H1 (cell line): ENCODE results near the gene TCF7L2. TPM values are rescaled to one million over a fixed set of nuclear protein-coding genes. Genes with fewer than 3 reads are reported as not detected.
A peak's percentile ranks its signal among the peaks of the same experiment; 100 is the strongest.

Source experiments
- CTCF ChIA-PET: fragments of 300-600 bp; sonication (Branson Sonifier 250); formaldehyde crosslinking; loops from one replicate; lab custom pipeline; 2021; ENCODE audit not compliant: partially characterized antibody; lab: Charles Lee
- POLR2A ChIA-PET: fragments of 300-600 bp; sonication (Branson Sonifier 250); formaldehyde crosslinking; loops from one replicate; lab custom pipeline; 2021; ENCODE audit warnings: inconsistent platforms; ENCODE audit not compliant: partially characterized antibody; lab: Charles Lee
- DNase-seq, 2 experiments: peaks; one replicate each; pipeline versions ENCODE4 v3.0.0 to v3.0.0-alpha.2; 2010 to 2022; ENCODE audit warnings: low spot score in 2 of 2, low read depth in 1 of 2, mixed read lengths in 1 of 2
- FAIRE-seq: peaks from 2 replicates; lab custom pipeline; 2011; peaks lifted over from hg19 to GRCh38; lab: Jason Lieb, UNC
- H2AFZ ChIP-seq: 2 replicates; pipeline ENCODE4 v1.8.1; 2012; ENCODE audit warnings: low read length, inconsistent platforms
- H2AK5ac ChIP-seq: 2 replicates; pipeline ENCODE4 v1.6.1; 2013; ENCODE audit warnings: low read depth, low read length
- H2BK120ac ChIP-seq: replicated peaks from 2 replicates; pipeline ENCODE3; 2013; ENCODE audit warnings: low read depth, low read length, inconsistent platforms
- H2BK12ac ChIP-seq: 2 replicates; pipeline ENCODE4 v1.6.1; 2013; ENCODE audit warnings: low read depth, low read length
- H2BK15ac ChIP-seq: 2 replicates; pipeline ENCODE4 v1.6.1; 2013; ENCODE audit warnings: low read length
- H2BK20ac ChIP-seq: 2 replicates; pipeline ENCODE4 v1.6.1; 2013; ENCODE audit warnings: low read length
- H2BK5ac ChIP-seq: 2 replicates; pipeline ENCODE4 v1.6.1; 2013; ENCODE audit warnings: low read depth, low read length
- H3K14ac ChIP-seq: 2 replicates; pipeline ENCODE4 v1.6.1; 2013; ENCODE audit warnings: inconsistent platforms; ENCODE audit not compliant: insufficient read length
- H3K18ac ChIP-seq: 2 replicates; pipeline ENCODE4 v1.6.1; 2013; ENCODE audit warnings: low read length; ENCODE audit errors: extremely low read depth
- H3K23ac ChIP-seq: 2 replicates; pipeline ENCODE4 v1.6.1; 2013; ENCODE audit warnings: inconsistent platforms; ENCODE audit not compliant: insufficient read length
- H3K23me2 ChIP-seq: 2 replicates; pipeline ENCODE4 v1.6.1; 2013; ENCODE audit warnings: low read depth, low read length
- H3K27ac ChIP-seq: 2 replicates; pipeline ENCODE4 v1.6.1; 2011; ENCODE audit warnings: low read depth, low read length, inconsistent platforms
- H3K27me3 ChIP-seq, 4 experiments: replicated peaks in 1 of 4; 1 replicate in 1 of 4; 2 replicates in 3 of 4; pipeline versions ENCODE4 v1.6.1 to v1.8.1; 2011 to 2013; ENCODE audit warnings: low read length in 3 of 4, mild to moderate bottlenecking in 3 of 4, inconsistent platforms in 2 of 4, mixed read lengths in 2 of 4, moderate library complexity in 1 of 4; ENCODE audit not compliant: control insufficient read depth in 3 of 4, insufficient read depth in 3 of 4; ENCODE audit errors: extremely low read depth in 1 of 4
- H3K36me3 ChIP-seq, 4 experiments: 2 replicates each; pipeline versions ENCODE4 v1.6.1 to v1.8.1; 2011 to 2013; ENCODE audit warnings: mild to moderate bottlenecking in 4 of 4, low read length in 3 of 4, moderate library complexity in 2 of 4, control low read depth in 1 of 4, inconsistent platforms in 1 of 4; ENCODE audit not compliant: insufficient read depth in 4 of 4, control insufficient read depth in 2 of 4
- H3K4ac ChIP-seq: replicated peaks from 2 replicates; pipeline ENCODE3; 2013; ENCODE audit warnings: low read length, low read depth, mixed read lengths, inconsistent platforms; ENCODE audit not compliant: insufficient read length
- H3K4me1 ChIP-seq, 4 experiments: replicated peaks in 1 of 4; 1 replicate in 1 of 4; 2 replicates in 3 of 4; pipeline versions ENCODE4 v1.6.1 to v1.8.1; 2011 to 2013; ENCODE audit warnings: low read length in 3 of 4, inconsistent platforms in 2 of 4, mixed read lengths in 1 of 4; ENCODE audit not compliant: insufficient read depth in 4 of 4, control insufficient read depth in 3 of 4
- H3K4me2 ChIP-seq, 2 experiments: 2 replicates each; pipeline versions ENCODE4 v1.6.1 to v1.8.1; 2011 to 2013; ENCODE audit warnings: low read depth in 2 of 2, low read length in 2 of 2, control low read depth in 1 of 2, inconsistent platforms in 1 of 2, mild to moderate bottlenecking in 1 of 2; ENCODE audit not compliant: insufficient read depth in 1 of 2
- H3K4me3 ChIP-seq, 4 experiments: fragments of 200-600, 300-600 bp in 1 of 4; sonication (generic), shearing (Covaris generic), sonication (Bioruptor Twin) in 1 of 4; 2 replicates each; pipeline versions ENCODE4 v1.5.1 to v1.8.1; 2011 to 2016; ENCODE audit warnings: low read length in 4 of 4, low read depth in 3 of 4, control low read depth in 2 of 4, inconsistent platforms in 2 of 4, mild to moderate bottlenecking in 2 of 4, mixed read lengths in 1 of 4, moderate library complexity in 1 of 4; ENCODE audit not compliant: insufficient read depth in 2 of 4; ENCODE audit errors: extremely low read depth in 1 of 4
- H3K56ac ChIP-seq: replicated peaks from 2 replicates; pipeline ENCODE3; 2013; ENCODE audit warnings: low read depth, mild to moderate bottlenecking, mixed read lengths, low read length, inconsistent platforms; ENCODE audit not compliant: insufficient read length
- H3K79me1 ChIP-seq: 2 replicates; pipeline ENCODE4 v1.6.1; 2013; ENCODE audit warnings: low read depth, low read length, control low read depth
- H3K79me2 ChIP-seq, 2 experiments: 2 replicates each; pipeline versions ENCODE4 v1.6.1 to v1.8.1; 2012 to 2013; ENCODE audit warnings: low read length in 2 of 2, mild to moderate bottlenecking in 2 of 2, inconsistent platforms in 1 of 2; ENCODE audit not compliant: insufficient read depth in 2 of 2, control insufficient read depth in 1 of 2
- H3K9ac ChIP-seq, 4 experiments: replicated peaks in 1 of 4; 1 replicate in 1 of 4; 2 replicates in 3 of 4; pipeline versions ENCODE4 v1.6.1 to v1.8.1; 2011 to 2013; ENCODE audit warnings: low read depth in 3 of 4, low read length in 3 of 4, control low read depth in 2 of 4, mild to moderate bottlenecking in 2 of 4, moderate library complexity in 2 of 4, inconsistent platforms in 1 of 4; ENCODE audit errors: extremely low read depth in 1 of 4
- H3K9me3 ChIP-seq, 2 experiments: 2 replicates each; pipeline versions ENCODE4 v1.6.1 to v1.8.1; 2012 to 2013; ENCODE audit warnings: mild to moderate bottlenecking in 2 of 2, moderate library complexity in 2 of 2, control low read depth in 1 of 2, inconsistent platforms in 1 of 2, low read depth in 1 of 2, low read length in 1 of 2, mixed read lengths in 1 of 2; ENCODE audit not compliant: insufficient read depth in 2 of 2
- H4K20me1 ChIP-seq, 2 experiments: replicated peaks in 1 of 2; 2 replicates each; pipeline versions ENCODE3 to v1.8.1; 2011 to 2013; ENCODE audit warnings: inconsistent platforms in 2 of 2, low read length in 2 of 2, mild to moderate bottlenecking in 1 of 2; ENCODE audit not compliant: insufficient read depth in 2 of 2, control insufficient read depth in 1 of 2
- H4K5ac ChIP-seq: 2 replicates; pipeline ENCODE4 v1.6.1; 2013; ENCODE audit warnings: low read length, low read depth, mixed read lengths, inconsistent platforms; ENCODE audit not compliant: insufficient read length
- H4K8ac ChIP-seq: 2 replicates; pipeline ENCODE4 v1.8.0; 2013; ENCODE audit warnings: mild to moderate bottlenecking, moderate library complexity, low read length, inconsistent platforms; ENCODE audit not compliant: insufficient read depth; ENCODE audit errors: extremely low read depth
- H4K91ac ChIP-seq: replicated peaks from 2 replicates; pipeline ENCODE3; 2013; ENCODE audit warnings: low read length, mixed read lengths, inconsistent platforms; ENCODE audit not compliant: insufficient read length
- BRCA1 ChIP-seq: IDR thresholded peaks from 2 replicates; pipeline ENCODE4 v1.6.1; 2012; ENCODE audit warnings: low read depth, low read length, improper control_type of control experiment
- CBX5 ChIP-seq: fragments of 300-800, 300-1000 bp; sonication (generic); IDR thresholded peaks from 2 replicates; pipeline ENCODE4 v1.7.1; 2016; ENCODE audit warnings: antibody characterized with exemption, low read length, low read depth
- EGR1 ChIP-seq: IDR thresholded peaks from 2 replicates; pipeline ENCODE4 v1.6.1; 2011; ENCODE audit warnings: low read depth, low read length, borderline replicate concordance
- JUND ChIP-seq: IDR thresholded peaks from 2 replicates; pipeline ENCODE4 v1.6.1; 2011; ENCODE audit warnings: mild to moderate bottlenecking, improper control_type of control experiment, low read length
- KDM1A ChIP-seq: fragments of 200-600, 300-600 bp; sonication (generic); IDR thresholded peaks from 2 replicates; pipeline ENCODE4 v1.7.1; 2016; ENCODE audit warnings: mild to moderate bottlenecking, low read length, borderline replicate concordance
- POLR2AphosphoS5 ChIP-seq: IDR thresholded peaks from 2 replicates; pipeline ENCODE4 v1.6.1; 2011; ENCODE audit warnings: low read depth, low read length
- POU5F1 ChIP-seq: IDR thresholded peaks from 2 replicates; pipeline ENCODE4 v1.6.1; 2011; ENCODE audit warnings: low read depth, mild to moderate bottlenecking, low read length, moderate library complexity
- RBBP5 ChIP-seq: IDR thresholded peaks from 2 replicates; pipeline ENCODE4 v1.7.1; 2012; ENCODE audit warnings: low read depth, mild to moderate bottlenecking, inconsistent platforms, low read length, moderate library complexity, borderline replicate concordance
- RXRA ChIP-seq: IDR thresholded peaks from 2 replicates; pipeline ENCODE4 v1.6.1; 2011; ENCODE audit warnings: low read depth, mild to moderate bottlenecking, low read length, moderate library complexity; ENCODE audit not compliant: insufficient read depth
- SP1 ChIP-seq: IDR thresholded peaks from 2 replicates; pipeline ENCODE4 v1.6.1; 2011; ENCODE audit warnings: low read depth, low read length
- SP2 ChIP-seq: IDR thresholded peaks from 2 replicates; pipeline ENCODE4 v1.6.1; 2012; ENCODE audit warnings: mild to moderate bottlenecking, low read length, inconsistent platforms
- SP4 ChIP-seq: IDR thresholded peaks from 2 replicates; pipeline ENCODE4 v1.6.1; 2012; ENCODE audit warnings: low read length, inconsistent platforms
- TAF7 ChIP-seq: optimal IDR thresholded peaks from 2 replicates; pipeline ENCODE3; 2011; ENCODE audit warnings: low read depth, mild to moderate bottlenecking, inconsistent platforms, low read length, moderate library complexity, borderline replicate concordance
- TBP ChIP-seq: IDR thresholded peaks from 2 replicates; pipeline ENCODE4 v1.6.1; 2011; ENCODE audit warnings: low read depth, low read length, improper control_type of control experiment
- TCF12 ChIP-seq: IDR thresholded peaks from 2 replicates; pipeline ENCODE4 v1.6.1; 2011; ENCODE audit warnings: low read depth, mild to moderate bottlenecking, low read length
- TEAD4 ChIP-seq: IDR thresholded peaks from 2 replicates; pipeline ENCODE4 v1.6.1; 2012; ENCODE audit warnings: low read depth, low read length, inconsistent platforms, mixed read lengths
- WGBS, 2 experiments: shearing (Covaris generic) in 1 of 2; methylation state at CpG; one replicate each; pipeline versions ENCODE4 v1.1.6 to v1.1.7; 2013 to 2015; ENCODE audit warnings: low lambda C conversion rate in 2 of 2, mixed read lengths in 2 of 2, inconsistent platforms in 1 of 2, low coverage in 1 of 2, missing lambda C conversion rate in 1 of 2; ENCODE audit not compliant: insufficient replicate concordance in 2 of 2, insufficient coverage in 1 of 2, insufficient read length in 1 of 2; ENCODE audit errors: extremely low coverage in 1 of 2, missing lambda C conversion rate in 1 of 2; 5-methylcytosine and 5-hydroxymethylcytosine counted together
- polyA plus RNA-seq, 7 experiments: library from polyadenylated mRNA; depleted of rRNA in 3 of 7; stranded (reverse) in 5 of 7; unstranded in 2 of 7; fragments of >200 nt in 5 of 7; fragments of 200-250 nt in 2 of 7; gene quantifications; 1 replicate in 5 of 7; 2 replicates in 1 of 7; 4 replicates in 1 of 7; pipeline versions ENCODE4 v1.2.1 to v1.2.3, GENCODE V29; 2011 to 2013; ENCODE audit warnings: missing spikeins in 2 of 7, mixed read lengths in 2 of 7
- total RNA-seq: library from RNA; stranded (reverse); fragmentation: NEBNext Ultra II Directional; extraction: Animal tissue kit (Norgen Biotek cat#: 25700); gene quantifications from 2 replicates; pipeline ENCODE4 v1.2.1, GENCODE V29; 2021

The TCF7L2 gene
- total and polyA plus RNA-seq, 2 of the 8 experiments (the other 6 are each of a cell fraction or from before 2014, with no cell fraction given): 33.9 to 67.3 TPM

DNA sequence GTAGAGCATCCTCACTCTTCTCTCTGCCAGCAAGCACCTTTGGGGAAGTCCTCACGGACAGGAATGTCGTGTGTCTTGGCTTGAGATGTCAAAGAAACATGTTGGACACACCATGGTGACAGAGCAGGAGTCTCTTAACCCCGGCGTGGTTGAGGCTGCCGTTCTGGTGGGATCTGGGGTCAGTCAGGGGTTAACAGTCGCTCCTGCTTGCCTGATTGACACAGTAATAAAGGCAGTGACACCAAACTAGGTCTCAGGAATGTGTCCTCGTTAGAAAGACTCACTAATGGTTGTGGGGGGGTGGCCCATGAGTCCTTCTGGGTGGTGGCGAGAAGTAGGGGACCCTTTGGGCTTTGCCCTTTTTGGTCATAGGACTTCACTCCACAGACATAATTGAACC, 69.0 kb downstream of the TCF7L2 start:
- FAIRE-seq: no peak
- Histone ChIP-seq H3K4me2 (peak overlapping the region in 1 of 2 experiments; percentile 28; a peak in 2 of 4 replicates), H3K79me2 (peaks cover 10 to 97% of the 10 kb centered on the region in 2 experiments; a peak in 3 of 4 replicates)
- TF ChIP-seq BRCA1 (no peak), POLR2AphosphoS5 (no peak), SP2 (no peak), RXRA (no peak), EGR1 (no peak), SP4 (no peak), TCF12 (no peak), CBX5 (no peak), KDM1A (no peak), TBP (no peak), TAF7 (no peak), SP1 (no peak), POU5F1 (no peak), JUND (no peak), RBBP5 (no peak), TEAD4 (no peak)

More for the DNA sequence above, 69.0 kb downstream of the TCF7L2 start:
- 0 out of 2 replicates have a peak overlapping the region, but pooled peaks have one; percentile 6 for H2BK12ac ChIP-seq
- H3K4me3 ChIP-seq: no peak overlapping the region
- H2BK5ac ChIP-seq: no peak overlapping the region
- no peak overlapping the region for H3K23ac ChIP-seq
- H4K20me1 ChIP-seq: peaks cover 39 to 48% of the 10 kb centered on the region in 2 experiments
- no peak overlapping the region for H3K18ac ChIP-seq
- peaks cover 32% of the 10 kb centered on the region for H3K79me1 ChIP-seq
- H4K91ac ChIP-seq: no peak overlapping the region
- no peak overlapping the region for H4K8ac ChIP-seq
- H3K27ac ChIP-seq: no peak overlapping the region
- no peak overlapping the region for H4K5ac ChIP-seq
- DNase-seq: no peak
- no peak overlapping the region for H3K4ac ChIP-seq
- 89% methylated on average over 8 of the region's 8 CpGs; no CpG with 5 or more reads in 1 of the 2 experiments for WGBS, 2 experiments
- ChIA-PET CTCF (interaction anchor here (0.9 to 1.2 kb wide), 2 partner anchors 53 to 80 kb away, joined by 3 to 4 read pairs; no protein-coding TSS in a partner anchor), POLR2A (no interaction called here)
- peaks cover 2% of the 10 kb centered on the region; the same call in 1 of the 2 replicates for H3K23me2 ChIP-seq
- H2AFZ ChIP-seq: no peak overlapping the region
- no peaks in the 10 kb centered on the region for H3K27me3 ChIP-seq
- H2AK5ac ChIP-seq: no peak overlapping the region
- H3K9me3 ChIP-seq: no peaks in the 10 kb centered on the region
- no peak overlapping the region for H3K9ac ChIP-seq
- H2BK120ac ChIP-seq: no peak overlapping the region
- H2BK20ac ChIP-seq: no peak overlapping the region
- no peak overlapping the region for H3K14ac ChIP-seq
- H3K4me1 ChIP-seq: peaks cover 10 to 22% (median 16%) of the 10 kb centered on the region in 4 experiments
- H3K36me3 ChIP-seq: no peaks in the 10 kb centered on the region; a peak in 1 of 8 replicates
- H3K56ac ChIP-seq: no peak overlapping the region
- no peak overlapping the region for H2BK15ac ChIP-seq
